Activated CD4-positive, CD25-positive, alpha-beta regulatory T cell treated with anti-CD3 and anti-CD28 coated beads, Interleukin-2, amount 50 U/mL, for 24 hours (primary cell): ENCODE measurements around the gene RAET1G.
"Not testable (repeated sequence)": the region's sequence is repeated elsewhere in the genome, so short reads cannot be mapped to it uniquely, and the experiment has no call there.

Source experiments
- ATAC-seq, 2 donors: fragments of 150-1000 bp; cut with Tn5 transposase; one replicate each; pipeline ENCODE4 v1.10.0; 2021; ENCODE audit warnings: mild to moderate bottlenecking in 1 of 2, moderate library complexity in 1 of 2

Gene RAET1G, protein sequence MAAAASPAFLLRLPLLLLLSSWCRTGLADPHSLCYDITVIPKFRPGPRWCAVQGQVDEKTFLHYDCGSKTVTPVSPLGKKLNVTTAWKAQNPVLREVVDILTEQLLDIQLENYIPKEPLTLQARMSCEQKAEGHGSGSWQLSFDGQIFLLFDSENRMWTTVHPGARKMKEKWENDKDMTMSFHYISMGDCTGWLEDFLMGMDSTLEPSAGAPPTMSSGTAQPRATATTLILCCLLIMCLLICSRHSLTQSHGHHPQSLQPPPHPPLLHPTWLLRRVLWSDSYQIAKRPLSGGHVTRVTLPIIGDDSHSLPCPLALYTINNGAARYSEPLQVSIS

DNA sequence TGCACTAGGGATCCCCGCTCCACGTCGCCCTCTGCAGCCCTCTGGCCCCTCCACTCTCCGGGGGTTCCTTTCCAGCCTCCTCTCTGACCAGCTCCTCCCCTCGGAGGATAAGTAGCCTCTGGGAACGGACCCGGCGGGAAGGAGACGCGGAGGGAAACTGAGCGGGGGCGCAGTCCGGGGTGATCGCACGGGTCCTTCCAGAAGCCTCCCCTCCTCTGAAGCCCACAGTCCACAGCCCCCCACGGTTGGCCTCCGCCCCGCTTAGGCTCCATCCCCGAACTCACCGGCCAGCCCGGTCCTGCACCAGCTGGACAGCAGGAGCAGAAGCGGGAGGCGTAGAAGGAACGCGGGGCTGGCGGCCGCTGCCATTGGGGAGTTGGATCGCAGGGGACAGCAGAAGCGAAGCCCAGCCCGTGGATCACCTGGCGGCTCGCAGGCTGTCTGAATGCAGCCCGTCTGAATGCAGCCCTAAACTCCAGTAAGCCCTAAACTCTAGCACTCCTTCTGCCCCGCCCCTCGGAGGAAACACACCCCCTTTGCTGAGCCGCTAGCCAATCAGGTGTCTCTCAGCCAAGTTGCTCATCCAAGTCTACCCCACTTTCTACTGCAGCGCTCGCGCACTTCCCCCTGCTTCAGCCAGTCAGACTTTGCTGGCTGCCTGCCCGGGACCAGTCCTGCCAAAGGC lies at the start of gene RAET1G:
Gene RAET1G, minus strand, starts transcription at position 480 of the 685 bp plus-strand sequence. Its CDS starts 111 bp downstream, at position 369.
- ATAC-seq, result peak; percentile 91 to 96

GRCh38 chr6:149969635-149970034 lies 46.7 kb upstream of the RAET1G start:
- ATAC-seq, result no peak

- ATAC-seq, result not testable (repeated sequence)
These were observed 46.0 kb upstream of the RAET1G start for GRCh38 chr6:149968909-149969308.

- not testable (repeated sequence) for ATAC-seq
These were observed 45.1 kb upstream of the RAET1G start for GRCh38 chr6:149967999-149968398.

DNA sequence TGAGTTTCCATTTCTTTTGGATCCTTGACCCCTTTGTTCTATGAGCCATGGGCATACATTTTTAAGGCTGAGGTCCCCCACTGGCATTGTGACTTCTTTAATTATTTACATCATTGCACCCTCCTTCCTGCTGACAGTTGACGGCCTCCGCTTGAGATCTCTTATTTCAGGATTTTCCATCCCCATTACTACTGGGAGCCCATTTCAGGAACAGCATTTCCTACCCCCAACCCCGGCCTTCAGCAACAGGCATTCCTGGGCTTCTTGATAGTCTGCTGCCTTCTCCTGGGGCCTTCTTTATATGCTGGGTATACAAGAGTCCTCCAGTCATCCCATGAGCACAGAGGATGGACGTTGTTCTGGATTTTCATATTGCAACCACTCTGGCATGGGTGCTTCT lies 44.7 kb upstream of the RAET1G start:
- no peak for ATAC-seq

DNA sequence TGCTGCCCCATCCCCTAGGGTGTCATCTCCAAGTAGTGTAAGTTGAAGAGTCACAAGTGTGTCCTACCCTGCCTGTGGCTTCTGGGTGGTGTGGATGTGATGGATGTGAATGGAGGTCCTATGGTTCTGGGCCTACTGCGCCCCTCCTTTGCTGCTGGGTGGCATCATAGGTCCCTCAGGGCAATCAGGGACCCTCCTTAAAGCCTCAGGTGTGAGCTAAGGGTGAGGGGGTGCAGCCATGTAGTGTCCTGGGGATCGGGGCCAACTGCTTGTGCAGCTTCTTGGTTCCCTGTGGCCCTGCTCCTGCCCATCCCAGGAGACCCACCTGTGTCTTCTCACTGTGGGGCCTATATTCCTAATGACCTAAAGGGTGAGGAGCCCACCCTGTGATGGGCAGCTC lies 43.4 kb upstream of the RAET1G start:
- not testable (repeated sequence) for ATAC-seq

DNA sequence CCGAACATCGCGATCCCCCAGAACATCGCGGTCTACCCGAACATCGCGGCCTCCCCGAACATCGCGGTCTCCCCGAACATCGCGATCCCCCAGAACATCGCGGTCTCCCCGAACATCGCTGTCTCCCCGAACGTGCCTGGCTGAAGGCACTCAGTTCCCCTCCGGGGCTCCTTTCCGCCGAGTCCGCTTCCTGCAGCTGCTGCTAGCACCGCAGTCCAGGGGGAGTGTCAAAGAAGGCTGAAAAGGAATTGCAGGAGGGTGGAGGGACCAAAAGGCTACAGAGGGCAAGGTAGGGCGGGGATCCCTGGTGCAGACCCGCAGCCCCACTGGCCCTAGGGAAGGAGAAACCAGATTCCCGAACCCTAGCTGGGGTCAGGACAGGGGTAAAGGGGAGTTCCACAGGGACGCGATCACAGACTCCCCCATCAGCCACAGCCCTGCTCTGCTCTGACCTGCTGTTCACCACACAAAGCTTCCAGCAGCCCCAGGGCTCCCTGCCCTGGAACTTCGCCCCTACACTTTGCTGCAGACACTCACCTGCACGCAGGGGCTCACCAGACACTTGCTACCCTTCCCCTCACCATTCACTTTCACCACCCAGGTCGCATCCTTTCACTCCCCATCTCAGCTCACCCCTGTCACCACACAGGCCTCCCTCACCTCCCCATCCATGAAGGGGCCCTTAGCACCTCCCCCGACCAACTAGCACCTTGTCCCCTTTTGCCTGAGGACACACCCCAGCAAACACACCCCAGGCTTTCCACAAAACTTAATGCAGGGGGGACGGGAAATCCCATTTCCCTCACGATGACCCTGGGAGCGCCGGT lies 42.5 kb upstream of the RAET1G start:
- no peak for ATAC-seq

DNA sequence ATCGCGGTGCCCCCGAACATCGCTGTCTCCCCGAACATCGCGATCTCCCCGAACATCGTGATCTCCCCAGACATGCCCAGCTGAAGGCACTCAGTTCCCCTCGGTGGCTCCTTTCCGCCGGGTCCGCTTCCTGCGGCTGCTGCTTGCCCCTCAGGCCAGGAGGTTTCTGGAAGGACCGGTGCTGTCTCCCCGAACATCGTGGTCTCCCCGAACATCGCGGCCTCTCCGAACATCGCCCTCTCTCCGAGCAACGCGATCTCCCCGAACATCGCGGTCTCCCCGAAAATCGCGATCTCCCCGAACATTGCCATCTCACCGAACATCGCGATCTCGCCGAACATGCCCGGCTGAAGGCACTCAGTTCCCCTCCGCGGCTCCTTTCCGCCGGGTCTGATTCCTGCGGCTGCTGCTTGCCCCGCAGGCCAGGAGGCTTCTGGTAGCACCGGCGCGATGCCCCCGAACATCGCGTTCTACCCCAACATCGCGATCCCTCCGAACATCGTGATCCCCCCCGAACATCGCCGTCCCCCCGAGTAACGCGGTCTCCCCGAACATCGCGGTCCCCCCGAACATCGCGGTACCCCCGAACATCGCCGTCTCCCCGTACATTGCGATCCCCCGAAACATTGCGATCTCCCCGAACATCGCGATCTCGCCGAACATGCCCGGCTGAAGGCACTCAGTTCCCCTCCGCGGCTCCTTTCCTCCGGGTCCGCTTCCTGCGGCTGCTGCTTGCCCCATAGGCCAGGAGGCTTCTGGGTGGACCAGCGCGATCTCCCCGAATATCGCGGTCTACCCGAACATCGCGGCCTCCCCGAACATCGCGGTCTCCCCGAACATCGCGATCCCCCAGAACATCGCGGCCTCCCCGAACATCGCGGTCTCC lies 41.6 kb upstream of the RAET1G start:
- ATAC-seq, result no peak

DNA sequence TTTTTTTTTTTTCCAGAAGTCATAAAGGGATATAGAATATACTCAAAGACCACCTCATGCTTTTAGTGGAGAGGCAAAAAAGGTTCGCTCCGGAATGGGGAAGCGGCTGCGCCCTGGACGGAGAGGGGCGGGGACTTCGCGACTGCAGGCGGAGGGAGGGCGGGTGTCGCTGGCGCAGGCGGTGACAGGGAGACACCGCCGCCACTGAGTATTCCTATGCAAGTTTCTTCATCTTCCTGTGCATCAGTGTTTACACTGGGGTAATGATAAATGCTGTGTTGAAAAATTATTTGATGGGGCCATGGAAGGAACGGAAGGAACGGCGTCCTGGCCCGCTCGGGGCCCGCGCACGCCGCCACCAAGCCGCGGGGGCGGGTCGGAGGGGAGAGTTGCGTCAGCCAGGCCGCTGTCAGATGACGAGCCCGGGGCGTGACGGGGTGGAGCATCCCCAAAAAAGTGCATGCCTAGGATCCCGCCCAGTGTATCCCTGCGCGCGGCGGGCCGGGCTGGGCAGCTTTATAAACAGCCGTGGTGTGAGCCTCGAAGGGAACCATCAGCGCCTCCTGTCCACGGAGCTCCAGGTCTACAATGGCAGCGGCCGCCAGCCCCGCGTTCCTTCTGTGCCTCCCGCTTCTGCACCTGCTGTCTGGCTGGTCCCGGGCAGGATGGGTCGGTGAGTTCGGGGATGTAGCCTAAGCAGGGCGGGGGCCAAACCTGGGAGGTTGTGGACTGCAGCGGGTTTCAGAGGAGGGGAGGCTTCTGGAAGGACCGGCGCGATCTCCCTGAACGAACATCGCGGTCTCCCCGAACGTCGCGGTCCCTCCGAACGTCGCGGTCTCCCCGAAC lies 40.8 kb upstream of the RAET1G start, which contains the start of gene ULBP1:
Gene ULBP1, plus strand, starts transcription at position 482 of the 846 bp plus-strand sequence. Its CDS starts 107 bp downstream, at position 589.
- ATAC-seq, result peak; percentile 77 to 80

DNA sequence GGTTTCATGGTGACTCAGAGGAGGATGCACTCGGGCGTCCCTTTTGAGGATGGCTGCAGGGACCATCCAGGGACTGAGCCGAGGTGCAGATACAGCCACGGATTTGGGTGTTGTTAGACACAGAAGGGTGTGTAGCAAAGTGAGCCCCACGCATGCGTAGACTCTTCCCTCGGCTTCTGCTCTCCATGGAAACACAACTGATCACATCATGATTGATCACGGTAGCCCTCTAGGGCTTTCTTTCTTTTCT lies 40.2 kb upstream of the RAET1G start:
- ATAC-seq, result peak; percentile 26 to 28

DNA sequence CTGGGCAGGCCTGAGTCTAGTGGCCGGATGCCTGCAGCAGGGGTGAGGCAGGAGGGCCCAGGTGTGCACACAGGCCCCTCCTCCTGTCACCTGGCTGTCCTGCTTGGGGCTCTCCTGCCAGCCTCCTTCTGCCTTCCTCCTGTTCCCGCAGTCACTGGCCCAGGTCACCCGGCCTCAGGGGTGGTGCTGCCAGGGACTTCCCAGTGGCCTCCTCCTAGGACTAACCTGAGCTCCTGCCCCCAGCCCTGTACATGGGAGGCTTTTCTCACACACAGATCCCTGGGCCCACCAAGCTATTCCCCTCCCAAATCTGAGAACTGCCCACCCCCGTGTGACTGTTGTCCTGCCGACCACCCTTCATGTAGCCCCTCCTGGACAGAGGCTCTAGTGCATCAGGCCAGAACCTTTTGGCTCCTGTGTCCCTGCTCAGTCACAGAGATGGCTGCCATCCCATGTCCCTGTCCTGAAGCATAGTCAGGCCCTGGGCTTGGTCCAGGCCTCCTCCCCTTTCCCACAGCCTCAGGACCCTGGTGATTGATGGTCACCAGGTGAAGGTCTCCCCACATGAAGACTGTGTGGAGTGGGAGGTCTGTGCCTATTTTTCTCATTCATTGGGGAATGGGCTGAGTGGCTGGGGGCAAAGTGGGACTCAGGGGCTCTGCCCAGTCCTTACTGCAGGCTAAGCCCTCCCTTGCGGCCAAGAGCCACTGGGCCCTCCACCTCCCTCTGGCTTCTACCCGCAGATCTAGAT lies 39.7 kb upstream of the RAET1G start:
- ATAC-seq, result no peak

- no peak for ATAC-seq
These were observed 39.0 kb upstream of the RAET1G start for GRCh38 chr6:149961728-149962425.

DNA sequence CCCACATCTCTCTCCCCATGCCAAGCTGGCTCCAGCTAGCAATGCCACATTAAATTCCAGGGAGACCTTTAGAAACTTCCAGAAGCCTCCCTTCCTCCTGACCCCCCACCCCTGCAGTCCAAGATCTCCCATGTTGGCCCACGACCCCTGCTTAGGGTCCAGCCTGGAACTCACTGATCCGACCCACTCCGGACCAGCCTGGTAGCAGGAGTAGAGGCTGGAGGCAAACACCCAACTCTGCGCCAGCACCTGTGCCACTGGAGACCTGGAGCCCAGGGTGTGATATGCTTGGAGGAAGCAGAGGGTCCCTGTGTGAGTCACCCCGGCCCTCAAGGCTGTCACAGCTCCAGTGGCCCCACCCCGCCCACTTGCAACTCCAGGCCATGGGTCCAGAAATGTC lies 37.6 kb upstream of the RAET1G start:
- no peak for ATAC-seq

- ATAC-seq, result not testable (repeated sequence)
These were observed 36.9 kb upstream of the RAET1G start for GRCh38 chr6:149959806-149960205.

DNA sequence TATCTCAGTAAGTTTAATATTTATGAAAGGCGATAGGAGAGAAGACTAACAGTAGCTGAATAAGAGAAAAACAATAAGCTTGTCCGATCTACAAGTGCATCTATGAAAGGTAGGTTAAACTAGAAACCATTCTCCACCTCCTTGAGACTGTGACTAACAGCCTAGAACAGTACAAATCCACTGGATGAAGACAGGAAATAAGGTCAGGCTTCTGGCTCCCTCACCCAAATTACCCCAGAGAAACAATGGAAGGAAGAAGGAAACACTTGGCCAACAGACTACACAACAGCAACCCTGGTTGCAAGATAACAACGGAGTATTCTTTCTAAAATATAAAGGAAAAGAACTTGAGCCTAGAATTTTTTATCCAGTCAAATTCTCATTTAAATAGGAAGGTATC lies 35.2 kb upstream of the RAET1G start:
- ATAC-seq, result not testable (repeated sequence)

DNA sequence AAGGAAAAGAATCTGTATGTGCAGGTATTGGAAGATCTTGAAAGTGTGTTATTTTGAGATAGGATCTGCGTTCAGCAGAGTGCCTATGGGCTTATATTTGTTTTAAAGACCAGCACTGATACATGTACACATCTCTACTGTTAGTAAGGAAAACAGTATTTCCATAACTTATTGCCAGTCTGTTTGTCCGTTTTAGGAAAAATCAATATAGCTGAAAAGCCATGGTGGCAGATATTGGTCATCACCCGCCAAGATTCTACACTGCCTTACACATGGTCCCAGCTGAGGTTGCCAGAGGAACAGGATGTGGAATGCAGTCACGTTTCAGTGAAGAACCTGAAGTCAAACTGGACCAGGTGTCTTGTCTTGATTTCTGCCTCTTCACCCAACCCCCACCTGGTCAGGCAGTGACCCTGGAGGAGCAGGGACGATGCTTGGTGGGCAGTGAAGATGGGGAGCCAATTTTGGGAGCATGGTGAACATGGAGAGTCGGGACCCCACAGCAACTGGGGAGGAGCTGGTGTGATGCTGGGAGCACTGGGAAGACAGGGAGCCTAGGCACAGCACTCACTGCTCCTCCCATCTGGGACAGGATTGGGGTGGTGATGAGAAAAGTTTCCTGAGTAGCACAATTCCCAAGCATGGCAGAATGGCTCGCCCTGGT lies 32.9 kb upstream of the RAET1G start:
- not testable (repeated sequence) for ATAC-seq

- not testable (repeated sequence) for ATAC-seq
These were observed 32.2 kb upstream of the RAET1G start for GRCh38 chr6:149954984-149955653.

- peak in 1 of 2 donors; percentile 35 for ATAC-seq
These were observed 31.5 kb upstream of the RAET1G start for GRCh38 chr6:149954328-149954983.
